ENCODE data around the gene STK11. TPM values are rescaled to one million over a fixed set of nuclear protein-coding genes. Genes with fewer than 3 reads are reported as not detected.

Gene STK11
- total RNA-seq, 1 donor from 2014 or later, result 54.8 TPM

GRCh38 chr19:1220976-1221903 lies 15.7 kb downstream of the STK11 start:
- intact Hi-C loops (cut with DNase I), result no loop called here
- peak; percentile 87 for DNase-seq
- ATAC-seq (ENCODE audit: poor library complexity), result peak; percentile 76

GRCh38 chr19:1221904-1222255 lies 16.3 kb downstream of the STK11 start:
- intact Hi-C loops (cut with DNase I), result no loop called here
- no peak for ATAC-seq (ENCODE audit: poor library complexity)
- no peak for DNase-seq

- intact Hi-C loops (cut with DNase I), result no loop called here
- DNase-seq (no peak), ATAC-seq (ENCODE audit: poor library complexity) (no peak)
These were observed 16.8 kb downstream of the STK11 start for GRCh38 chr19:1222394-1222793.

GRCh38 chr19:1223018-1223855 lies 17.7 kb downstream of the STK11 start:
- no peak for ATAC-seq (ENCODE audit: poor library complexity)
- intact Hi-C loops (cut with DNase I), result no loop called here
- no peak for DNase-seq

GRCh38 chr19:1224047-1224825 lies 18.7 kb downstream of the STK11 start:
- no peak for ATAC-seq (ENCODE audit: poor library complexity)
- intact Hi-C loops (cut with DNase I), result no loop called here
- no peak for DNase-seq

GRCh38 chr19:1224847-1225246 lies 19.3 kb downstream of the STK11 start:
- intact Hi-C loops (cut with DNase I), result no loop called here
- DNase-seq (no peak), ATAC-seq (ENCODE audit: poor library complexity) (no peak)

- no peak for ATAC-seq (ENCODE audit: poor library complexity)
- intact Hi-C loops (cut with DNase I), result no loop called here
These were observed 20.1 kb downstream of the STK11 start for GRCh38 chr19:1225440-1226226.

GRCh38 chr19:1226227-1226518 lies 20.6 kb downstream of the STK11 start:
- ATAC-seq (ENCODE audit: poor library complexity) (no peak), DNase-seq (no peak)
- intact Hi-C loops (cut with DNase I), result no loop called here

More at GRCh38 chr19:1225440-1226226, 20.1 kb downstream of the STK11 start:
- DNase-seq, result no peak

GRCh38 chr19:1226522-1227303 lies 21.1 kb downstream of the STK11 start:
- intact Hi-C loops (cut with DNase I), result no loop called here
- ATAC-seq (ENCODE audit: poor library complexity) (no peak), DNase-seq (no peak)

GRCh38 chr19:1227304-1228054 lies 21.9 kb downstream of the STK11 start:
- ATAC-seq (ENCODE audit: poor library complexity) (no peak), DNase-seq (no peak)
- intact Hi-C loops (cut with DNase I), result no loop called here

- intact Hi-C loops (cut with DNase I), result no loop called here
- DNase-seq, result no peak
- ATAC-seq (ENCODE audit: poor library complexity), result no peak
These were observed 22.8 kb downstream of the STK11 start for GRCh38 chr19:1228161-1228957.

GRCh38 chr19:1229056-1229923 lies 23.7 kb downstream of the STK11 start:
- intact Hi-C loops (cut with DNase I), result no loop called here
- ATAC-seq (ENCODE audit: poor library complexity) (no peak), DNase-seq (no peak)

- no peak for DNase-seq
- ATAC-seq (ENCODE audit: poor library complexity), result no peak
- intact Hi-C loops (cut with DNase I), result loop anchor here (10.0 kb wide), 1 partner anchor 205 kb away; the partner anchor contains the start of genes CNN2, RNU6-2 and TMEM259
These were observed 24.6 kb downstream of the STK11 start for GRCh38 chr19:1229924-1230782.

GRCh38 chr19:1230783-1231489 lies 25.4 kb downstream of the STK11 start:
- ATAC-seq (ENCODE audit: poor library complexity), result no peak
- no peak for DNase-seq
- intact Hi-C loops (cut with DNase I), result loop anchor here (10.0 kb wide), 1 partner anchor 206 kb away; the partner anchor contains the start of genes CNN2, RNU6-2 and TMEM259
